COLO668 (cell line): Measurements from ENCODE around the gene ALOX15B.
"Not testable (repeated sequence)": the region's sequence is repeated elsewhere in the genome, so short reads cannot be mapped to it uniquely, and the experiment has no call there.

Experiments used
- DNase-seq: peaks from one replicate; lab custom pipeline; 2025; ENCODE audit not compliant: unreplicated experiment; lab: John Stamatoyannopoulos, UW

The ALOX15B gene

DNA sequence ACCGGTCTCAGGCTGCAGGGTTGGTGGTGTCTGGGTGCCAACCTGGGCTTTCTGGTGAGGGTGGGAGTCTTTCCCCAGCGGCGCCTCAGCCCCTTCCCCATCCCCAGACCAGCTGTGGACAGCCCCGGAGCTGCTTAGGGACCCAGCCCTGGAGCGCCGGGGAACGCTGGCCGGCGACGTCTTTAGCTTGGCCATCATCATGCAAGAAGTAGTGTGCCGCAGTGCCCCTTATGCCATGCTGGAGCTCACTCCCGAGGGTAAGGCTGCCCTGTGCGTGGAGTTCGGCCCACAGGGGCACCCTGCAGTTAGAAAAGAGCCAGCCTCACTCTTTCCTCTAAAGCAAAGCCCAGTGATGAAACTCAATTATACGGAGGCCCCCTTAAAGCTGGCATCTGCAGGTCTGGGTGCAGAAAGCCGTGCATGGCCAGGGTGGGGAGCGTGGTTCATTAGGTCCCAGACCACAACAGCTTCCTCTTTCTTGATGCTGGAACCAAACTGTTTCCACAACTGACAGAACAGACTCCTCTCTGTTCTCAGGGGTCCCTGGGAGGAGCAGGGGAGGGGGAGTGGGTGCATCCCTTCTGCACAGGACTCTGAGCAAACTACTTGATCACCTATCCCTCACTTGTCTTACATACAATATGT, 25.7 kb upstream of the ALOX15B start:
- no peak for DNase-seq

DNA sequence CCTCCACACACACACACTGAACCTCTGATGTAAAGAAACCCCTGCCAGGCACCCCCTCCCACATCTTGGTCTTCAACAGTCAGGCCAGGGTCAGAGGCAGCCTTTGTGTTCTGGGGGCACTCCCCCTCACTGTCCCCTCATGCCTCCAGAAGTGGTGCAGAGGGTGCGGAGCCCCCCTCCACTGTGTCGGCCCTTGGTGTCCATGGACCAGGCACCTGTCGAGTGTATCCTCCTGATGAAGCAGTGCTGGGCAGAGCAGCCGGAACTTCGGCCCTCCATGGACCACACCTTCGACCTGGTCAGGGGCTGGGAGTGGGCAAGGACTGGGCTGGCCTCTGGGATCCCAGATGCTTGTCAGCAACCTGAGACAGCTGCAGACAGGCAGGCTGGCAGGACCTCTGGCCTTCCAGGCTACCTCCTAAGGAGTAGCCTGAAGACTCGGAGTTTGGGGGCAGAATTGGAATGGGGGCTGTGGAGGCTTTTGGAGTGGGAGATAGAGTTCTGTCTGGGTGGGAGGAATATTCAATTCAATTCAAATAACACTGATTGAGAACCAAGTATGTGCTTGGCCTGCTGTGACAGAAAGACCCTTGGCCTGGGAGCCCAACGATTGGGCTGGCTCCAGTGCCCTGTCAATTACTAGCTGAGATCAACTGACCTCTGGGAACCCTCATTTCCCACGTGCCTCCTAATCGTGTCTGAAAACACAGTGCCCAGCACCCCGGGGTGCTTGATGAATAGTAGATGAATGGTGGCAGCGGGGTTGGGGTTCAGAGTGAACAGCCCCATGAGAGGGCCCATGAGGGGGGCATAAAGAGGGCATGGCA, 24.9 kb upstream of the ALOX15B start:
- DNase-seq = no peak

DNA sequence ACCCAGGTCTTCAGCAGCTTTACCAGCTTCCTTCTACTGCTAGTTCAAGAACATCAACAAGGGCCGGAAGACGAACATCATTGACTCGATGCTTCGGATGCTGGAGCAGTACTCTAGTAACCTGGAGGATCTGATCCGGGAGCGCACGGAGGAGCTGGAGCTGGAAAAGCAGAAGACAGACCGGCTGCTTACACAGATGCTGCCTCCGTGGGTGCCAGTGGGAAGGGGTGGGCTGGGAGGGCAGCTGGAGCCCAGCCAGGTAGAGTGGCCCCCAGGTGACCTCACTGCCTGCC, 24.4 kb upstream of the ALOX15B start:
- DNase-seq = no peak

DNA sequence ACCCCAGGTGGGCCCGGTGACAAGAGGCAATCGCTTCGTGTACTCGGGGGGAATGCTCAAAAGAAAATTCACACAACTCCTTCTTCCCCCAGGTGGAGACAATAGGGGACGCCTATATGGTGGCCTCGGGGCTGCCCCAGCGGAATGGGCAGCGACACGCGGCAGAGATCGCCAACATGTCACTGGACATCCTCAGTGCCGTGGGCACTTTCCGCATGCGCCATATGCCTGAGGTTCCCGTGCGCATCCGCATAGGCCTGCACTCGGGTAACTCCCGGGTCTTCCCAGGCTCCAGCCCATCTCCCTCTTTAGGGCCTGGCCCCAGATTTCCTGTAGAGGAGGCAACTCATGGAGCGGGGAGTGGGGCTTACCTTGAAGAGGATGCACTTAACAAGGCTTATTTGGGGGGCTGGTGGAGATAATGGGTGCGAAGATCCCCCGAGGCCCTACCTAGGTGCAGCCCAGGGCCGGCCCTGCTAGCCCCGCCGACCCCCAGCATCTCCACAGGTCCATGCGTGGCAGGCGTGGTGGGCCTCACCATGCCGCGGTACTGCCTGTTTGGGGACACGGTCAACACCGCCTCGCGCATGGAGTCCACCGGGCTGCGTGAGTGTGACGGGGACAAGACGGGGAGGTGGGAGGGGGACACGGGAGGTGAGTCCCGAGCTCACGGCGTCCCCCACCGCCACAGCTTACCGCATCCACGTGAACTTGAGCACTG, 23.5 kb upstream of the ALOX15B start:
- no peak for DNase-seq

DNA sequence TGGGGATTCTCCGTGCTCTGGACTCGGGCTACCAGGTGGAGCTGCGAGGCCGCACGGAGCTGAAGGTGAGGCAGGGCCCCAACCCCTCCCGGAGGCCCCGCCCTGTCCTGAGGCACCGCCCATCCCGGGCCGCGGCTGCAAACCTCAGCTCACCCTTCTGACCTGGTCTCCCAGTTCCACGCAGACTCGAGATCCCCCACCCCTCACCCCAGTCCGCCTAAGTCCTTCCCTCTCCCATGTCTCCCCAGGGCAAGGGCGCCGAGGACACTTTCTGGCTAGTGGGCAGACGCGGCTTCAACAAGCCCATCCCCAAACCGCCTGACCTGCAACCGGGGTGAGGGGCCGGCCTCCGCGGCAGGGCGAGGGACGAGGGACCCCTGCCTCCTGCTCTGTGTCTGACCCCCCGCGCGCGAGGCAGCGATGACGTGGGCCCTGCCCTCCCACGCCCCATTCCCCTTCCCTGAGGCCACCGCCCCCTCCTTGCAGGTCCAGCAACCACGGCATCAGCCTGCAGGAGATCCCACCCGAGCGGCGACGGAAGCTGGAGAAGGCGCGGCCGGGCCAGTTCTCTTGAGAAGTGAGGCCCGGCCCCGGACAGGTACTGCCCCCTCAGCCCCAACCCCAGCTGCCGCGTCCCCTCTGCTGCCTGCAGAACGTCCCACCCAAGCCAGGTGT, 22.8 kb upstream of the ALOX15B start:
- DNase-seq = no peak

DNA sequence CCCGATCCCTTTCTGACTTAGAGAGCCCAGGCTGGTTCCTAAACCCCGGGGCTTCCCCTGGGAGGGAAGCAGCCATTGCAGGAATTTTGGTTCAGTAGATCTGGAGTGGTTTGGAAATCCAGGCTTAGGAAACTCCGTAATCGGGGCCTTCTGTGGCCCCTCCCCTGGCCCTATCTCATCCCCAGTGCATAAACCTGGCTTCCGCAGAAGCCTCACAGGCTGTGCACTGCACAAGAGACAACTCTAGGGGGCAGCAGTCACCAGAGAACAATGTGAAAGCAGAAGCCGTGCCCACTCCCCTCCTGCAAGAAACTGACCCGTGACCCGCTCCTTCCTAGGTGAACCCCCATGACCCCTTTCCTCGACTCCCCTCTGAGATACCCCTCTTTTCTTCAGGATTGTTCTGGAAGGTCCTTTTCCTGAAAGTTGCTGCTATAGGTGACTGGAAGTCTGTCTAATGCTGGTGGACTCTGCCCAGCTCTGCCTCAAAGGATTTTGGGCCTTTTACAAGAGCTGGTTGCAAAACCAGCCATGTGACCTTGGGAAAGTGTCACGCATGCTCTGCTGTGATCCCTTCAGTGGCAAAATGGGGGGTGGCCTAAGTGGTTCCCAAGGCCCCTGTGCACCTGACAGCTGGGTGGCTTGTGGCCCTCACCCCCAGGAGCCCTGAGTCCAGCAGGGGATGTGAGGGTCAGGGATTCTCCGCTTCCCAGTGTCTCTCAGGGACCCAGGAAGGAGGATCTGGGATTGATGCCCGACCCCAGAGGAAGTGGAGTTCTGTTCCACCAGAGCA, 22.0 kb upstream of the ALOX15B start:
- DNase-seq = no peak

DNA sequence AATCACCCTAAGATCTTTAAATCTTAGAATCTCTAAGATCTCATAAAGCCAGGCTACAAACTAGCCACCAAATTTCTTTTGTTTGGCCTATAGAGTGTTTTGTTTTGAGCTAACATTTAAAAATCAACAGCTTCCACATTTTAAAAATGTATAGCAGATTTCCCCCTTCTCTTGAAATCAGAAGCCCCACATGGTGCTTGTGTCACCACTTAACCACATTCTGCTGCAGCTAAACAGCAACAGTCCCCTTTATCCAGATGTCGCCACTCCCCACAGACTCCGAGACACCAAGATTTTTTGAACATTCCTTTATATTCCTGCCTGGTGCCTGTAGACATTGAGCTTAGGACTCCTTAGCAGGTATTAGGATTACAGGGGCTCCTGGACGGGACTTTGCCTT, 20.4 kb upstream of the ALOX15B start:
- DNase-seq = no peak

DNA sequence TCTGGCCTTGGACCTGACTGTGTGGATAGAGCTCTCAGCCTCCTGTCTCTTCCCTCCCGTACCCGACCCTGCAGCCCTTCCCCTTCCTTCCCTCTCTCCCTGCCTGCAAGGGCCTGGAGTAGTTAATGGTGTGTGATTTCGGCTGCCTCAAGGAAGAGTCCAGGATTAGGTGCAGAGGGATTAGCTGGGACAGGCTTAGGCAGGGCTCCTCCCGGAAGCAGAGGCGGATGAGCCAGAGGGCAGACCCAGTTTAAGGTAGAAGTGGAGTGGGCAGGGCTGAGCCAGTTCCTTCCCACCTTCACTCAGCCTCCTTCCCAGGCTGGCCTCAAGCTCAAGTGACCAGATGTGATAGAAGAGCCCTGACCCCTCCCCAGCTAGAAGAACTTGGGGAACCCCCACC, 19.7 kb upstream of the ALOX15B start:
- DNase-seq = no peak

DNA sequence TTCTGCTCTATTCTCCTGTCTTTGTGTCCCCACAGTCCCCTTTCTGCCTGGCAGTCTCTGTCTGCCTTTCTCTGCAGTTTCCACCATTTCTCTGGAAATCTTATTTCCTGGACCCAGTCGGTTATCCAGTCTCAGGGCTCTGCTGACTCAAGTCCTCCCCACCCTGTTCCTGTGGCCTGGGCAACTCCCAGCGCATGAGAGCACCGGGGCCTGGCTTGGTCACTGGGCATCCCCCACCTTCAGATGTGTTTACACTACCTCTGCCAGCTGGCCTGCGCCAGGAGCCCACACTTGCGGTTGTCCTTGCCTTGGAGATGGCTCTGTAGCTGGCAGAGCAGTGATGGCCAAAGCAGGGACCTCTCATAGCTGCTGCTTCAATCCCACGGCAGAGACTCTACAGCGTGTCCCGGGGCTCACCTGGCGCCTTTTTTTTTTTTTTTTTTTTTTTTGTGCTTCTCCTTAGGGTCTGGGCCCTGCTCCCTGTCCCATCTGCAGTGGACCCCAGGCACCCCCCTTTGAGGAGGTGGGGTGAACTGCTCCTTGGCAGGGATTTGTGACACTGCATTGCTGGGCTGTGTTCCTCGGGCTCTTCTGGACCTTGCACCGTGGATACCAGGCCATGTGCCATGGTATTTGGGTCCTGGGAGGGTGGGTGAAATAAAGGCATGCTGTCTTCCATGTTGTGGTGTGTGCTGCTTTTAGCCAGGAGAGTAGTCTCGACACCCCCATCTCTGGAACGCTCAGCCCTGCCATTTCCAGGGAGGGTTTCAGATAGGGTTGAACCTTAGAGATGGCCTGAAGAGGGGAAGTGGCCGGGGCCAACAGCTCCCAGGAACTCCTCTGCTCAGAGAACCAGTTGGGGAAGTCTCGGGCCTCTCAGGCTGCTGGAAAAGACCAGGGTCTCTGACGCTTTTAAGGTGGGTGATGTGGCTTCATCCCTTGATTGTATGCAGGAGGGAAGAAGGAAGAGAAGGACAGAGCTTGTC, 18.9 kb upstream of the ALOX15B start:
- DNase-seq = no peak

DNA sequence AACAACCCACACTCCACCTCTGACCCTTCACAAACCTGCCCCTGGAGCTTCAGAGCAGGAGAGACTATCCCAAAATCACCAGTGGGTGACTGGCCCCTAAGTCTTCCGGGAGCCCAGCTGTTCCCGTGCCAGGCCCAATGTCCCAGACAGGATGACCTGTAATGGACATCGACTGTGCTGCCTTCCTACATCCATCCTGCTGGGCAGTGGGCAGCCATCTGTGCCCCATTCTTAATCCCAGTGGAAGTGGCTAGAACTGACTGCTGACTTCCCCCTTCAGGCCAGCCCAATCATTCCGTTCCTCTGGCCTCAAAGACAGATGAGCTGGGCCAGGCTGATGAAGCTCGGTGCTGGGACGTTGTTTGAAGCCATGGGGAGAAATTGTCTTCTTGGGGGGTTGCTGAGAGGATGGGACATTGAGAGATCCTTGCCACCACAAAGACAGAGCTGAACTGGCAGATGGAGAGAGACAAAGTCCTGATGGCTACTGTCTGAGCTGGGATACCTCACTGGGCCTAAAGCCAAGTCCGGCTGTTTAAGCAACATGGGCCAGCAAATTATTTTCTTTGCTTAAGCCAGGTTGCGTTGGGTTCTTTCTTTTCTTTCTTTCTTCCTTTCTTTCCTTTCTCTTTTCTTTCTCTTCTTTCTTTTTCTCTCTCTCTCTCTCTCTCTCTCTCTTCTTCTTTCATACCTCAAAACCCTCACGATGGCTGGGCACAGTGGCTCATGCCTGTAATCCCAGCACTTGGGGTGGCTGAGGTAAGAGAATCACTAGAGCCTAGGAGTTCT, 17.9 kb upstream of the ALOX15B start:
- no peak for DNase-seq

DNA sequence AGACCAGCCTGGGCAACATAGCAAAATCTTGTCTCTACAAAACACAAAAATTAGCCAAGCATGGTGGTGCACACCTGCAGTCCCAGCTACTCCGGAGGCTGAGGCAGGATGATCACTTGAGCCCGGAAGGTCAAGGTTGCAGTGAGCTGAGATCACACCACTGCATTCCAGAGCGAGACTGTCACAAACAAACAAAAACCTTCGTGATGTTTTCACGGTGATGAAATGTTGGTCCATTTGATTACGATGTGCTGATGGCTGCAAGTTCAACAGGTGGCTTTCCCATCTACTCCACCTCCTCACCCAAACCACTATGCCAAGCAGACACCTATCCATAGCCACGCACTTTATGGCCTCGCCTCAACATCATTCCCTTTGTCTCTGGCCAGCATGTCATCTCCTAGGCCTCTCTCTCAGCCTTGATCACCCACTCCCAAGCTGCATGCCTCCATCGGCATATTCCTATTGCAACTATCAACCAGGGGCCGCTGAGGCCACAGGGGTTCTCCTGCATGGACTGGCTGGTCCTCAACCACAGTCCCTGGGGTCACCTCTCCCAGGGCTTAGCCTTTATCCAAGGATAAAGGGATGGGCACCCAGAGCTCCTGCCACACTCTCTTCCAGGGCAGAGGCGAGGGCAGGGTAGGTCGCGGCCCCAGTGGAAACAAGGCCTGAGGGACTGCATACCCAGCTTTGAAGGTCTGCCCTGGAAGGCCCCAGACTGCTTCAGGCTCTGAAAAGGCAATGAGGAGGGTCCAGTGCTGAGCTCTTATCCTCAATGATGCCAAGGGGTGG, 17.1 kb upstream of the ALOX15B start:
- no peak for DNase-seq

DNA sequence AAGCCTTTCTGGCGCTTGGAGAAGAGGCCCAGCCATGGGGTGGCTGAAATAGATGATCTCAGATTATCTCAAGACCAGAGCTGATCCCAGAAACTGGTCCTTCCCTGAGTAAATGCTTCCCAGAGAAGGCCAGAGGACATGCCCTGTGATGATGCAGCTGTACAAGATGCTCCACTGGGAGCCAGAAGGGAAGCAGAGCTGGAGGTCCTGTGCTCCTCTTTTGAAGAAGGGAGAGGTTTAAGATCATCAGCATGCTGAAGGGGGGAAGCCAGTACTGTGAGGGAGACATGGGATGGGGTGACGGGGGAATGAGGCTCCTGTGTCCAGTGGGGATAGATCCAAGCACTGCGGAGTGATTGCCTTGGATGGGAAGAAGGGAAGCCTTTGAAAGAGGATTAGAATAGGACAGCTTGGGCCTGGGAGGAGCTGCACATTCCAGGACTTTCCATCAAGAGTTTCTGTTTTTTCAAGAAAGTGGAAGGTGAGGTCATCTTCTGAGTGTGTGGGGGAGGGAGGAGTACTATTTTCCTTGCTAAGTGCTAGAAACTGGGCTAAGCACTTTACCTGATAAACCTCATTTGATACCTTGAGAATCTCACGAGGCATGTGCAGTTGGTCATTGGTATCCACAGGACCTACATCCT, 16.4 kb upstream of the ALOX15B start:
- no peak for DNase-seq

DNA sequence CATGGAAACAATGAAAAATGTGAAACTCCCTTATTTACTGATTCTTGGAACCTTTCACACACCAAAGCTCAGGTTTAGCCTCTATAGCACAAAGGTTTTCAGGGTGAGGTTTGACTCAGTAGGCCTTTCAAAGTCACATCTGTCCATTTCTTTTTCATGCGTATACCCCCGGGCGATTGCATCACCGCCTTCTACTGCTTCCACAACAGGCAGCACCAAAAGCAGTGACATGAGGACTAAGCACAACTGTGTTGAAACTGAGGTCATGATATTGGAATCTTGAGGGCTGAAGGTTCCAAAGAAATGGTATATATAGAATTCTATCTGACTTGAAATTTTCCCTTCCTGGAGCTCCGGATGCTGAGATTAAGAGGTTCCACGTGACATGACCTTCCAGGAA, 14.7 kb upstream of the ALOX15B start:
- not testable (repeated sequence) for DNase-seq

DNA sequence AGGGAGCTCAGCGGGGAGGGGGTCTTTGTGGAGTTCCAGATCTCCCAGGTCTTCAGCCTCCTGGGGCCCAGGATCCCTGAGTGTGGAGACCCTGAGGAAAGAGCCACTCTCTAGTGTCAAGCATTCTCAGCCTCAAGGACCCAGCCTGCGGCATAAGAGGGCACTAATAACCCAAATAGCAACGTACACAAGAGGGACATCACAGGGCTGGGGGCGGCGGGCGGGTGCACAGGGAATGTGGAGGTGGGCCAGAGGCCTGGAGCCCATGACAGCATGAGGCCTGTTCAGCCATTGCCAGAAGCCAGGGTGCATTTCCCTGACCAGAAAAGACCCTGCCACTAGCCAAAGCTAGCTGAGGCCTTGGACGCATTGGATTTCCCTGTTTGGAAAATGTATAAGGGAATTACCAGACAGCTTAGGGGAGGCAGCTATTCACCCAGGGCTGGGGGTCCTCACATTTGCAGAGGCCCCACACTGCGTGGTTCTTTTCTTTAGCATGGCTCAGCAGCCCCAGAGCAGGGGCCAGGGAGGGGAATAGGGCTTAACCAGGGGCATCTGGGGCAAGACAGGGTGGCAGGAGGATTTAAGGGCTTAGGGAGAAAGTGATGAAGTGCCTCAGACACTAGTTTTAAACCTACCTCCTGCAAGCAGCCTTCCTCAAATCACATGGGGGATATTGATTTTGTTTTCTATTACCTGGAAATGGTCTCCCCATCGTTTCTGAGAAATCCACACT, 13.5 kb upstream of the ALOX15B start:
- no peak for DNase-seq

DNA sequence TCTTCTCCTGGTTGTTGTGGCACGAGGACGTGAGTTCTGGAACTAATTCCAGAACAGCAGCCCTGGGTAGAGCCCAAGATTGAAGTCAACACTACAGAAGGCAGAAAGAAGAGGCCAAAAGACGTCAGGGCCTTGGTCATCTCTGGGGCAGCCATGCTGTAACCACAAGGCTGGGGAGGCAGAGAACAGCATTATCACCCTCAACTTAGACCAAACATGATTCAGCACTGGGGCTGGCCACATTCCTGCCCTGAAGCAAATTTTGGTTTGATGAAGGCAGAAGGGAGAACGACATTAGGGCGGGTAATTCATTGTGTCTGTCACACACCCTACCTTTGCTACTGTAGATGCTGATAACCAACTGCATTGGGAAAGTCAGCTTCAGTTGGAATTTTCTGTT, 9.7 kb upstream of the ALOX15B start:
- no peak for DNase-seq

DNA sequence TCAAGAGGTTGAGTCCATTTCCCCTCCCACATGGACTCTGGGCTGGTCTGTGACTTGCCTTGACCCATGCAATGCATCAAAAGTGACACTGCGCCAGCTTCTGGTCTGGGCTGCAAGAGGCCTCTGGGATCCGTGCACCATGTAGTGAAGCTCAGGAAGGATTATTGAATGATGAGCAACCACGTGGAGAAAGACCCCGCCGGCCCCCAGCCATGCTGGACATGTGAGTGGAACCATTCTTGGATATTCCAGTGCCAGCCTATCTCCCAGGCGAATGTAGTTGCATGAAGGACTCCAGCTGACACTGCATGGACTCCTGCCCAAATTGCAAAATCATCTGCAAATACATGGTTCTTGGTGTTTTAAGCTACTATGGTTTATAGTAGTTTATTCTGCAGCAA, 7.6 kb upstream of the ALOX15B start:
- no peak for DNase-seq

DNA sequence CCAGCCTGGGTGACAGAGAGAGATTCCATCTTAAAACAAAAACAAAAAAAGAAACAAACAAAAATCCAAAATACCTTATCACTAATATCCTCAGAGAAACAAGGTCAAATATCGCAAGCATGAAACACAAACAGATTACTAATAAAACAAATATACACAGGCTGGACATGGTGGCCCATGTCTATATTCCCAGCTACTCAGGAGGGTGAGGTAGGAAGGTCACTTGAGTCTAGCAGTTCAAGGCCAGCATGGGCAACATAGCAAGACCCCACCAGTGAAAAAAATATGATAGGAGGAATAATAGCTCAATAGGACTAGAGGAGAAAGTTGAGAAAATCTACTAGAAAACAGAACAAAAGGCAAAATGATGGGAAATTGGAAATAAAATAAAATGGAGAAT, 6.9 kb upstream of the ALOX15B start:
- no peak for DNase-seq
